Panc1 (cell line): ENCODE results near the gene CD44.

ENCODE experiments used
- SIN3A ChIP-seq: IDR thresholded peaks from 2 replicates; pipeline ENCODE4 v1.6.1; 2012; ENCODE audit warnings: low read depth, mild to moderate bottlenecking, low read length, moderate library complexity, borderline replicate concordance; ENCODE audit not compliant: insufficient read depth
- TCF7L2 ChIP-seq: IDR thresholded peaks from 2 replicates; pipeline ENCODE4 v1.6.1; 2011; ENCODE audit warnings: mild to moderate bottlenecking, low read depth, low read length, inconsistent platforms
- TF ChIP-seq, protein P1 (sequence below): fragments of 450-650 bp; IDR thresholded peaks from 2 replicates; pipeline ENCODE4 v1.5.1; 2017; ENCODE audit warnings: mild to moderate bottlenecking
- TF ChIP-seq, protein P2 (sequence below), 2 experiments: IDR thresholded peaks; 2 replicates each; pipeline ENCODE4 v1.6.1; 2011 to 2012; ENCODE audit warnings: low read depth in 2 of 2, control low read depth in 1 of 2, low read length in 1 of 2, mild to moderate bottlenecking in 1 of 2, moderate library complexity in 1 of 2; ENCODE audit not compliant: insufficient read depth in 1 of 2

DNA sequence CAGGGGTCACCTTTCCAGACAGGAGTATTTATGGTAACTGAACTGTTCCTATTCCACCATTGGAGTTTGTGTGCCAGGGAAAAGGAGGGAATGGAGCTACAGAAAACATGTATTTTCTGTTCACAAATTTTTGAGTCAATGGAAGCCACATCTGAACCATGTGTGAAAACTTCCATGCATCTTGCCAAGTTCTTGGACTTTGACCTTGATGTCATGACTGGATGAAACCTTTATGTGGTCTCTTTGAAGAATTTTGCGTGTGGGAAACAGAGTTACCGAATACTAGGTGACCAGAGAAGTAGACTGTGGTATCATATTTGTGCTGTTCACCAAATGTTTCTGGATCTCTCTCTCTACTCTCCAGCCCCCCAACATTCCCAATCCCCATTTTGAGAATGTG, 104.8 kb downstream of the CD44 start:
- TF ChIP-seq, protein P1, sequence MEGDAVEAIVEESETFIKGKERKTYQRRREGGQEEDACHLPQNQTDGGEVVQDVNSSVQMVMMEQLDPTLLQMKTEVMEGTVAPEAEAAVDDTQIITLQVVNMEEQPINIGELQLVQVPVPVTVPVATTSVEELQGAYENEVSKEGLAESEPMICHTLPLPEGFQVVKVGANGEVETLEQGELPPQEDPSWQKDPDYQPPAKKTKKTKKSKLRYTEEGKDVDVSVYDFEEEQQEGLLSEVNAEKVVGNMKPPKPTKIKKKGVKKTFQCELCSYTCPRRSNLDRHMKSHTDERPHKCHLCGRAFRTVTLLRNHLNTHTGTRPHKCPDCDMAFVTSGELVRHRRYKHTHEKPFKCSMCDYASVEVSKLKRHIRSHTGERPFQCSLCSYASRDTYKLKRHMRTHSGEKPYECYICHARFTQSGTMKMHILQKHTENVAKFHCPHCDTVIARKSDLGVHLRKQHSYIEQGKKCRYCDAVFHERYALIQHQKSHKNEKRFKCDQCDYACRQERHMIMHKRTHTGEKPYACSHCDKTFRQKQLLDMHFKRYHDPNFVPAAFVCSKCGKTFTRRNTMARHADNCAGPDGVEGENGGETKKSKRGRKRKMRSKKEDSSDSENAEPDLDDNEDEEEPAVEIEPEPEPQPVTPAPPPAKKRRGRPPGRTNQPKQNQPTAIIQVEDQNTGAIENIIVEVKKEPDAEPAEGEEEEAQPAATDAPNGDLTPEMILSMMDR: no peak
- no peak for TF ChIP-seq TCF7L2
- no peak for TF ChIP-seq SIN3A
- TF ChIP-seq, protein P2, sequence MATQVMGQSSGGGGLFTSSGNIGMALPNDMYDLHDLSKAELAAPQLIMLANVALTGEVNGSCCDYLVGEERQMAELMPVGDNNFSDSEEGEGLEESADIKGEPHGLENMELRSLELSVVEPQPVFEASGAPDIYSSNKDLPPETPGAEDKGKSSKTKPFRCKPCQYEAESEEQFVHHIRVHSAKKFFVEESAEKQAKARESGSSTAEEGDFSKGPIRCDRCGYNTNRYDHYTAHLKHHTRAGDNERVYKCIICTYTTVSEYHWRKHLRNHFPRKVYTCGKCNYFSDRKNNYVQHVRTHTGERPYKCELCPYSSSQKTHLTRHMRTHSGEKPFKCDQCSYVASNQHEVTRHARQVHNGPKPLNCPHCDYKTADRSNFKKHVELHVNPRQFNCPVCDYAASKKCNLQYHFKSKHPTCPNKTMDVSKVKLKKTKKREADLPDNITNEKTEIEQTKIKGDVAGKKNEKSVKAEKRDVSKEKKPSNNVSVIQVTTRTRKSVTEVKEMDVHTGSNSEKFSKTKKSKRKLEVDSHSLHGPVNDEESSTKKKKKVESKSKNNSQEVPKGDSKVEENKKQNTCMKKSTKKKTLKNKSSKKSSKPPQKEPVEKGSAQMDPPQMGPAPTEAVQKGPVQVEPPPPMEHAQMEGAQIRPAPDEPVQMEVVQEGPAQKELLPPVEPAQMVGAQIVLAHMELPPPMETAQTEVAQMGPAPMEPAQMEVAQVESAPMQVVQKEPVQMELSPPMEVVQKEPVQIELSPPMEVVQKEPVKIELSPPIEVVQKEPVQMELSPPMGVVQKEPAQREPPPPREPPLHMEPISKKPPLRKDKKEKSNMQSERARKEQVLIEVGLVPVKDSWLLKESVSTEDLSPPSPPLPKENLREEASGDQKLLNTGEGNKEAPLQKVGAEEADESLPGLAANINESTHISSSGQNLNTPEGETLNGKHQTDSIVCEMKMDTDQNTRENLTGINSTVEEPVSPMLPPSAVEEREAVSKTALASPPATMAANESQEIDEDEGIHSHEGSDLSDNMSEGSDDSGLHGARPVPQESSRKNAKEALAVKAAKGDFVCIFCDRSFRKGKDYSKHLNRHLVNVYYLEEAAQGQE (IDR thresholded peaks at IDR 0.05; ENCODE audit: insufficient read depth in 1 of 2, low read depth in 2 of 2, low read length in 1 of 2): no peak
